Mesenteric fat pad (tissue), 1 donor: ENCODE measurements around the gene MYL9. TPM values are rescaled to one million over a fixed set of nuclear protein-coding genes. Genes with fewer than 3 reads are reported as not detected.

ENCODE experiments used
- DNase-seq: peaks from one replicate; pipeline ENCODE4 v3.0.0-alpha.2; 2020; ENCODE audit warnings: low spot score
- total RNA-seq: library from RNA; stranded (reverse); fragmentation: NEBNext Ultra II Directional; extraction: Animal tissue kit (Norgen Biotek cat#: 25700); gene quantifications from one replicate; pipeline ENCODE4 v1.2.1, GENCODE V29; 2021
- donor health status: DM: yes; HTN: yes; CAD: no.

Gene MYL9
- total RNA-seq, 1 donor from 2014 or later = 518 TPM

- DNase-seq = no peak
Measured at GRCh38 chr20:36579996-36580545, 38.8 kb downstream of the MYL9 start.

- no peak for DNase-seq
Measured at GRCh38 chr20:36582322-36582721, 41.0 kb downstream of the MYL9 start.

DNA sequence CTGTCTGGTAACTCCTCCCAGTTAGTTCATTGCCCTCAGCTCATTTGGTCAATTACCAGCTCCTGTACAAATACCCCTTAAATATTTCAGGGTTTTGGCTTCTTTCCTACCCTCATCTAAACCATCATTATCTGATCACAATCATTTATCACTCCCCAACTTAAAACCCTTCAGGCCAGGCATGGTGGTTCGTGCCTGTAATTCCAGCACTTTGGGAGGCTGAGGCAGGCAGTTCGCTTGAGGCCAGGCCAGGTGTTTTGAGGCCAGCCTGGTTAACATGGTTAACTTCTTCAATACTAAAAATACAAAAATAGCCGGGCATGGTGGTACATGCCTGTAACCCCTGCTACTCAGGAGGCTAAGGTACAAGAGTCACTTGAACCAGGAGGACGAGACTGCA lies 41.5 kb downstream of the MYL9 start:
- DNase-seq = no peak

DNA sequence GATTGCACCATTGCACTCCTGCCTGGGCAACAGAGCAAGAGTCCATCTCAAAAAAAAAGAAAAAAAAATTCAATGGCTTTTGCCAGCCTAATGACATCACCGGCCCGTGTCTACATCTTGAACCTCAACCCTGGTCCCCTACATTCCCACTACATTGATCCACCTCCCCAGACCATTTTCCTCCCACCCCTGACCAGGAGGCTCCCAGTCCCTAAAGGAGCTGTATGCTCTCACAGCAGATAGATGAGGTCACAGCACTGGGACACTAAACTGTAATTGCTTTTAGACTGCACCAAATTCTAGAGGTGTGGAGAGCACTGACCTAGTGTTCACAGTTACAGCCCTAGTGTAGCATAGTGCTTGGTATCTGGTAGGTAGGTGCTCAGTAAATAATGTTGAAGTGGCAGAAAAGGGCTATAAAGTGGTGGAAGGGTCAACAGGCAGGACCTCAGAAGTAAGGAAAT lies 42.7 kb downstream of the MYL9 start:
- DNase-seq = no peak

DNA sequence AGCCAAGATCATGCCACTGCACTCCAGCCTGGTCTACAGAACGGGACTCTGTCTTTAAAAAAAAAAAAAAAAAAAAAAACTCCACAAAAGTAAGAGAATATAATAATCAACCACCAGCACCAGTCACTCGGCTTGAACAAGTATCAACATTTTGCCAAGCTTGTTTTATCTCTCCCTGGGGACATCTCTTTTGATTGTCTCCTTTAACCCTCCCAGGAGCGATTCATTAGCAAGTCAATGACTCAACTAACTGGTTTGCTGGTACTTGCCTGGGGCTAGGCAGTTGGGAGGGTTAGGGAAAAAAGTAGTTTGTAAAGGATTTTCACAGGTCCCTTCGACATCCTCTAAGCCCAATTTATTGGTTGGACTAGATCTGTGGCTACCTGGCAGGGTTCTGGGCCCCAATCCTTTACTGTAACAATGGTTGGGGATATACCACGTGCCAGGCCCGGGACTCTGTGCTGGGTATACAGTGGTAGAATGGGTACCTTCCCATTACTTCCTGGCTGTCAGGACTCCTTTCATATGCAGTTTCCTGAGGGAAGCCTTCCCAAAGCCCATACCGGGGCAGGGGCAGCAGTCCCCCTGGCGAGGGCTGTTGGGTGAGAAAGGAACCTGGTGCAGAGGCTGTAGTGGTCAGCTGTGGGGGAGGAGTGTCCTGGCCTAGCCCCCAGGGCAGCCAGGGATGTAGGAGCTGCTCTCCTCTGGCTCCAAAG lies 44.2 kb downstream of the MYL9 start:
- no peak for DNase-seq

DNA sequence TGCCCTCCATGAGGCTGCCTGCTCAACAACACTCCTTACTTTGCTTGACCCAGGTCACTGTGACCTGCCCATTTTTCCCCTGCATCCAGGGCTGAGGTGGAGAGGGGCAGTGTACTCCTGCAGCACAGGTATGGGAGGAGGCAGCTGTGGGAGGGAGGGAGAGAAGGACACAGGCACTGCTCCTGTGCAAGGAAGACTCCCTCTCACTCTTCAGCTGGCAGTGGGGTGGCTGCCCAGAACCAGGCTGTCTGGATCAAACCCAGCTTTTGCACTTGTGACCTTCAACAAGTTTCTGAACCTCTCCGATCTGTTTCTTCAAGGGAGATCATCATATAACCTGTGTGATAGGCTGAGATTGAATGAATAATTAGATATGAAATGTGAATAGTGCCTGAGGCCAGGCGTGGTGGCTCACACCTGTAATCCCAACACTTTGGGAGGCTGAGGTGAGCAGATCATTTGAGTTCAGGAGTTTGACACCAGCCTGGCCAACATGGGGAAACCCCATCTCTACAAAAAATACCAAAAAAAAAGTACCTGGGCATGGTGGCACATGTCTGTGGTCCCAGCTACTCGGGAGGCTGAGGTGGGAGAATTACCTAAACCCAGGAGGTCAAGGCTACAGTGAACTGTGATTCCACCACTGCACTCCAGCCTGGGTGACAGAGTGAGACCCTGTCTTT lies 46.2 kb downstream of the MYL9 start:
- DNase-seq = no peak

DNA sequence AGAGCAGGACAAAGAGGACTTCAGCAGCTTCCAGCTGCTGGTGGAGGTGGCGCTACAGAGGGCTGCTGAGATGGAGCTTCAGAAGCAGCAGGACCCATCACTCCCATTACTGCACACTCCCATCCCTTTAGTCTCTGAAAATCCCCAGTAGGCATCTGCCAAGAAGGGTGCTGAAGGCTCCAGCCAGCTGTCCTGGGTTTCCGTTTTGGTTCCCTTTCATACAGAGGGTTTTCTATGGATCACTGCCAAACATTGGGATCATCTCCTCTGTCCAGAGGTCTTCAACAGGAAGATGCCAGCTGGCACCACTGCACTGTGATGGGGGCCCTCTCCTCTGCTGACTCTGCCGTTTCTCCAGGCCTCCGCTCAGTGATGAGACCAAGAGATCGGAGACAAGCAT lies 50.0 kb downstream of the MYL9 start:
- no peak for DNase-seq

DNA sequence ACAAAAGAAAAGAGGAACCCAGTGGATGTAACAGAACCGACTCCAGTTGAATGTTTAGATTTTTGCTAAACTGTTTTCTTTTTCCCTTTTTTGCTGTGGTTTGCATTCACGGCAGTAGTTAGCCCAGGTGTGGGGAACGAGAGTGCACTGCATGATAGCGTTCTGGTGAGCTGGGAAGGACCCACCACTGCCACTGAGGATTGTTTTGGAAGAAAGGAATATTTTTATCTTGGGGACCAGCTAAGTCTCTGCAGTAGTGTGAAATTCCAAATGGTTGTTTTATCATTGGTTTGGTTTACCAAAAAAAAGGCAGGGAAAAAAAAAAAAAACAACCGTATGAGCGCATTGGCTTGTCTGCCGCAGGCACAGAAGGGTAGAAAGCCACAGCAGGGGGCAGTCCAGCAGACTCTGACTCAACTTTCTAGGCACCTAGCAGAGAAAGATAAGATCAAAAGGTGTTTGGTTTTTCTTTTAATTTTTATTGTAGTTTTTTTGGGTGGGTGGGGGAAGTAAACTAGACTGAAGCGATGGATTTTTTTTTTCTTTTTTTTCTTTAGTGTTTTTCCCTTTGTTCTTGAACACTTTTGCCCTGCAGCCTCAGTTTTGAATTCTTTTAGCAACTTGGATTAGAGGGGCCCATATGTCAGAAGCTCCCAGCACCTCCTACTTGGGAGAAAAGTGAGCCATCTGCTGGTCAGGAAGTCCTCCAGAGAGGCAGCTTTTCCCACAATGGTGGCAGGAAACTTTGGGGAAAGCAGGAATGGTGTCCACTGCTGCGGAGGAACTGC lies 50.7 kb downstream of the MYL9 start:
- DNase-seq = no peak

DNA sequence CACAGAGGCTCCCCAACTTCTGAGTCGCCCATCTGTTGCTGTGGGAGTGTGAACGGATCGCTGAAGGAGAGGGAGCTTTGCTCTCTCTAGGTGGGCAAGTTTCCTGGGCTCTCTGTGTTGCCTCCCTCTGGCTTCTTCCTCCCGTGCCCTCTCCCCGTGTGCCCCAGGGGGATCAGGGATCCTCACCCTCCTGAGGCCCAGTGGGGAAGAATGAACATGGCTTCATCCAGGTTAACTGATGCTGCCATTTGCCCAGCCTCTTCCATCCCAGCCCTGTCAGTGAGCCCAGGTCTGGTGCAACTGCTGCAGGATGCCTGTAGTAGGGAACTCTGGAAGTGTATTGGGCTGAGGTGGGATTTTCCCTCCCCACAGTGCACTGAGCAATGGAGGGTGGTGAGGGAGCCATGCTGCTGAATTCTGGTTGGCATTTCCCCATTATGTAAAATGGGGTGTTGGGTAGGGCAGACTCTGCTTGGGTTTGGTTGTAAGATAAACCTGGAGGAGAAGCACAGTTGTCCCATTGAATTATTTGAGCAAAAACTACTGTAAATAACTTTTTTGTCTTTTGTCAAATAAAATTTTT lies 52.1 kb downstream of the MYL9 start:
- no peak for DNase-seq

DNA sequence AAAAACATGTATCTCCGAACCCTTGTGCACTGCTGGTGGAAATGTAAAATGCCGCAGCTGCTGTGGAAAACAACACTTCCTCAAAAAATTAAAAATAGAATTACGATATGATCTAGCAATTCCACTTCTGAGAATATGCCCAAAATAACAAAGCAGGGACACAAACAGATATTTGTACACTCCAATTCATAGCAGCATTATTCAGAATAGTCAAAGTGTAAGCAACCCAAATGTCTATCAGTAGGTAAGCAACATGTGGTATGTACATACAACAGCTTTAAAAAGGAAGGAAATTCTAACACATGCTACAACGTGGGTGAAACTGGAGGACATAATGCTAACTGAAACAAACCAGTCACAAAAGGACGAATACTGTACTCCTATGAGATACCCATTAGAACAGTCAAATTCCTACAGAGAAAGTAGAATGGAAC lies 58.6 kb downstream of the MYL9 start:
- no peak for DNase-seq

Other genes starting within 250 kb of the MYL9 start
- gene DLGAP4, start 235.2 kb upstream of the MYL9 start, total RNA-seq = 83.1 TPM
- gene TGIF2, start 32.1 kb downstream of the MYL9 start, total RNA-seq = 9.3 TPM
- gene RAB5IF, start 64.3 kb downstream of the MYL9 start, total RNA-seq = 109 TPM
- gene SLA2, start 104.7 kb downstream of the MYL9 start, total RNA-seq = 0.64 TPM
- 18.6 TPM for gene NDRG3, start 204.6 kb downstream of the MYL9 start, total RNA-seq
- gene DSN1, start 232.2 kb downstream of the MYL9 start, total RNA-seq = 6.4 TPM